SK-N-MC (cell line): ENCODE measurements around the gene ASF1A.

ENCODE experiments used
- EZH2 ChIP-seq: fragments of 200-600 bp; sonication (generic); IDR thresholded peaks from one replicate; pipeline ENCODE4 v1.6.1; 2017; ENCODE audit warnings: antibody characterized with exemption
- POLR2AphosphoS5 ChIP-seq: IDR thresholded peaks from 2 replicates; pipeline ENCODE4 v1.6.1; 2012; ENCODE audit warnings: mild to moderate bottlenecking, low read depth, low read length, borderline replicate concordance

GRCh38 chr6:118940770-118941169 lies 46.8 kb downstream of the ASF1A start:
- no peak for TF ChIP-seq EZH2
- no peak for TF ChIP-seq POLR2AphosphoS5
